Measurements from ENCODE around the gene HLA-G.

- TF ChIP-seq CTCF (IDR thresholded peaks at IDR 0.05) (no peak), POLR2A (IDR thresholded peaks at IDR 0.05) (no peak)
These were observed 34.6 kb upstream of the HLA-G start for GRCh38 chr6:29793036-29793356.
